Smooth muscle cell (in vitro differentiated cells): ENCODE measurements around the gene PSIP1. TPM values are rescaled to one million over a fixed set of nuclear protein-coding genes. Genes with fewer than 3 reads are reported as not detected.
A peak's percentile ranks its signal among the peaks of the same experiment; 100 is the strongest.

Experiments used
- DNase-seq: peaks from one replicate; lab custom pipeline; 2025; ENCODE audit not compliant: unreplicated experiment; lab: John Stamatoyannopoulos, UW
- H2AFZ ChIP-seq: fragments of 200-600 bp; sonication (generic); 2 replicates; pipeline ENCODE4 v1.6.0; 2016; ENCODE audit warnings: antibody characterized with exemption, low read depth, mild to moderate bottlenecking
- H3F3A ChIP-seq: fragments of 200-600 bp; sonication (generic); 2 replicates; pipeline ENCODE4 v1.6.0; 2017; ENCODE audit warnings: antibody characterized with exemption, low read depth
- H3K27ac ChIP-seq: fragments of 200-600 bp; sonication (generic); 2 replicates; pipeline ENCODE4 v1.5.1; 2016; ENCODE audit warnings: low read depth, mild to moderate bottlenecking
- H3K27me3 ChIP-seq: fragments of 200-600 bp; sonication (generic); 2 replicates; pipeline ENCODE4 v1.6.1; 2016; ENCODE audit warnings: low read depth, mild to moderate bottlenecking
- H3K36me3 ChIP-seq: fragments of 200-600 bp; sonication (generic); 2 replicates; pipeline ENCODE4 v1.5.1; 2016; ENCODE audit warnings: low read depth
- H3K4me1 ChIP-seq: fragments of 200-600 bp; sonication (generic); 2 replicates; pipeline ENCODE4 v1.5.1; 2016; ENCODE audit warnings: low read depth
- H3K4me2 ChIP-seq: fragments of 200-600 bp; sonication (generic); 2 replicates; pipeline ENCODE4 v1.6.0; 2016; ENCODE audit warnings: mild to moderate bottlenecking
- H3K4me3 ChIP-seq: fragments of 200-600 bp; sonication (generic); 2 replicates; pipeline ENCODE4 v1.5.1; 2016; ENCODE audit warnings: mild to moderate bottlenecking
- H3K79me2 ChIP-seq: fragments of 200-600 bp; sonication (generic); 2 replicates; pipeline ENCODE4 v1.6.0; 2016; ENCODE audit warnings: low read depth, mild to moderate bottlenecking
- H3K9ac ChIP-seq: fragments of 200-600 bp; sonication (generic); 2 replicates; pipeline ENCODE4 v1.6.0; 2016; ENCODE audit warnings: low read depth
- H3K9me3 ChIP-seq: fragments of 200-600 bp; sonication (generic); replicated peaks from 2 replicates; pipeline ENCODE4 v1.5.1; 2016; ENCODE audit warnings: low read depth
- H4K20me1 ChIP-seq: fragments of 200-600 bp; sonication (generic); 2 replicates; pipeline ENCODE4 v1.6.0; 2016; ENCODE audit warnings: low read depth
- whole genome bisulfite sequencing: methylation state at CpG from one replicate; pipeline ENCODE4 v1.1.7; 2016; ENCODE audit warnings: low lambda C conversion rate; 5-methylcytosine and 5-hydroxymethylcytosine counted together
- polyA plus RNA-seq: library from polyadenylated mRNA; unstranded; fragments of >200 nt; fragmentation: Nextera tagmentation; extraction: Ambion mirVana; gene quantifications from 2 replicates; pipeline ENCODE4 v1.2.1, GENCODE V29; 2016
- total RNA-seq: library from RNA; depleted of rRNA; stranded (reverse); fragments of >200 nt; gene quantifications from 2 replicates; pipeline ENCODE4 v1.2.3, GENCODE V29; 2014
- TF ChIP-seq, protein P1 (sequence below): fragments of 200-600 bp; sonication (generic); IDR thresholded peaks from 2 replicates; pipeline ENCODE4 v1.5.1; 2017; ENCODE audit warnings: borderline replicate concordance, mild to moderate bottlenecking, antibody characterized with exemption; ENCODE audit not compliant: insufficient read depth, poor library complexity, severe bottlenecking

PSIP1 gene
- total and polyA plus RNA-seq, 2 experiments from 2014 or later = 25.1 to 31.9 TPM

DNA sequence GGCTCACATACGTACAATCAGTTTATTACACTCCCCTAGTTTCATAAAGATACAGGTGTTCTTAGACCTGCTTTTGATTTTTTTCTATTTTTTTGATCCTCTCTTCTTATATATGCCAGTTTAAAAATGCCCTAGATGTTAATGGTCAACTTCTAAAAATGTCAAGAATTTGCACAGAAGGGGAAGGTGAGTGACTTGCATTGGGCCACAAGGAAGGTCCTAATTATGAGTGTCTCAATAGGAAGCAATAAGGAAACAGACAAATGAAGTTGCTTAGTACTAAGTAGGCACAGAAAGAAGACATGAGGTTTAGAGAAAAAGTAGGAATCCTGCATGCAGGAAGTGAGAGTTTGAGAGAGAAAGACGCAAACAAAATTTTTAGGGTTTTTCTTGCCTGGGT is 38.8 kb upstream of the PSIP1 start:
- H3K79me2 ChIP-seq = no peaks in the 10 kb centered on the region
- no peaks in the 10 kb centered on the region for H3K9me3 ChIP-seq
- H4K20me1 ChIP-seq = no peaks in the 10 kb centered on the region
- H3K4me1 ChIP-seq = peaks cover 11% of the 10 kb centered on the region
- H3K4me2 ChIP-seq = no peak overlapping the region
- no peak overlapping the region for H3K4me3 ChIP-seq
- no peak overlapping the region for H3K27ac ChIP-seq
- no peak for DNase-seq
- H3K9ac ChIP-seq = no peak overlapping the region
- H3F3A ChIP-seq = no peaks in the 10 kb centered on the region
- 94% methylated on average over 2 of the region's 2 CpGs for WGBS
- TF ChIP-seq, protein P1, sequence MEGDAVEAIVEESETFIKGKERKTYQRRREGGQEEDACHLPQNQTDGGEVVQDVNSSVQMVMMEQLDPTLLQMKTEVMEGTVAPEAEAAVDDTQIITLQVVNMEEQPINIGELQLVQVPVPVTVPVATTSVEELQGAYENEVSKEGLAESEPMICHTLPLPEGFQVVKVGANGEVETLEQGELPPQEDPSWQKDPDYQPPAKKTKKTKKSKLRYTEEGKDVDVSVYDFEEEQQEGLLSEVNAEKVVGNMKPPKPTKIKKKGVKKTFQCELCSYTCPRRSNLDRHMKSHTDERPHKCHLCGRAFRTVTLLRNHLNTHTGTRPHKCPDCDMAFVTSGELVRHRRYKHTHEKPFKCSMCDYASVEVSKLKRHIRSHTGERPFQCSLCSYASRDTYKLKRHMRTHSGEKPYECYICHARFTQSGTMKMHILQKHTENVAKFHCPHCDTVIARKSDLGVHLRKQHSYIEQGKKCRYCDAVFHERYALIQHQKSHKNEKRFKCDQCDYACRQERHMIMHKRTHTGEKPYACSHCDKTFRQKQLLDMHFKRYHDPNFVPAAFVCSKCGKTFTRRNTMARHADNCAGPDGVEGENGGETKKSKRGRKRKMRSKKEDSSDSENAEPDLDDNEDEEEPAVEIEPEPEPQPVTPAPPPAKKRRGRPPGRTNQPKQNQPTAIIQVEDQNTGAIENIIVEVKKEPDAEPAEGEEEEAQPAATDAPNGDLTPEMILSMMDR = no peak
- H3K36me3 ChIP-seq = no peaks in the 10 kb centered on the region
- no peak overlapping the region for H2AFZ ChIP-seq
- H3K27me3 ChIP-seq = no peaks in the 10 kb centered on the region

DNA sequence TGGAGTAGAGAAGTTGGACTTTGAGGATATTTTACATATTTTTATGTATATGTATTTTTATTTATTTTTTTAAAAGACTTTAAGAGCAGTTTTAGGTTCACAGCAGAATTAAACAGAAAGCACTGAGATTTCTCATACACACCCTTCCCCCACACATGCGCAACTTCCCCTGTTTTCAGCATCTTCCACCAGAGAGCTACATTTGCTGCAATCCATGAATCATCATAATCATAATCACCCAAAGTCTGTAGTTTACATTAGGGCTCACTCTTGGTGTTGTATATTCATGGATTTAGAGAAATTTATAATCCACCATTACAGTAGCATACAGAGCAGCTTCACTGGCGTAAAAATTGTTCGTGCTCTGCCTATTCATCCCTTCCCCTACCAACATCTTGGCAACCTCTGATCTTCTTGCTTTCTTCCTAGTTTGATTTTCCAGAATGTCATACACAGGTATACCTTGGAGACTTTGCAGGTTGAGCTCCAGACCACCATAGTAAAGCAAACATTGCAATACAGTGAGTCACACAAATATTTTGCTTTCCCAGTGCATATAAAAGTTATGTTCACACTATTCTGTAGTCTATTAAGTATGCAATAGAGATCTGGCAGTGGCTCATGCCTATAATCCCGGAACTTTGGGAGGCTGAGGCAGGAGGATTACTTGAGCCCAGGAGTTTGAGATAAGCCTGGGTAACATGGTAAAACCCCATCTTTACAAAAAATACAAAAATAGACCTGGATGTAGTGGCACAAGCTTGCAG is 32.5 kb upstream of the PSIP1 start:
- no peak overlapping the region for H3K27ac ChIP-seq
- H3K36me3 ChIP-seq = no peaks in the 10 kb centered on the region
- no peaks in the 10 kb centered on the region for H4K20me1 ChIP-seq
- no peaks in the 10 kb centered on the region for H3K4me1 ChIP-seq
- H3K9me3 ChIP-seq = no peaks in the 10 kb centered on the region
- no peak overlapping the region for H2AFZ ChIP-seq
- H3F3A ChIP-seq = no peaks in the 10 kb centered on the region
- H3K4me2 ChIP-seq = peak overlapping the region; percentile 10
- H3K27me3 ChIP-seq = no peaks in the 10 kb centered on the region
- TF ChIP-seq, protein P1 = no peak
- 69% methylated on average over 4 of the region's 4 CpGs for WGBS
- H3K9ac ChIP-seq = no peak overlapping the region
- H3K79me2 ChIP-seq = no peaks in the 10 kb centered on the region
- DNase-seq = no peak
- H3K4me3 ChIP-seq = no peak overlapping the region

DNA sequence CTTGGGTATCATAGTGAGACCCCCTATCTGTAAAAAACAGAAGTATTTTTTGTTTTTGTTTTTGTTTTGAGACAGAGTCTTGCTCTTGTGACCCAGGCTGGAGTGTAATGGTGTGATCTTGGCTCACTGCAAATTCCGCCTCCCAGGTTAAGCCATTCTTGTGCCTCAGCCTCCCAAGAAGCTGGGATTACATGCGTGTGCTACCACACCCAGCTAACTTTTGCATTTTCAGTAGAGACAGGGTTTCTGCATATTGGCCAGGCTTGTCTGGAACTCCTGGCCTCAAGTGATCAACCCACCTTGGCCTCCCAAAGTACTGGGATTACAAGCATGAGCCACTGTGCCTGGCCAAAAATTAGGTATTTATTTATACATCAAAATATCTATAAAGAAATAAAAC is 31.9 kb upstream of the PSIP1 start:
- Histone ChIP-seq H3K4me2 (peak overlapping the region; percentile 10), H3K4me1 (no peaks in the 10 kb centered on the region), H3K9me3 (no peaks in the 10 kb centered on the region), H2AFZ (no peak overlapping the region), H3K36me3 (no peaks in the 10 kb centered on the region), H3K27me3 (no peaks in the 10 kb centered on the region), H3K27ac (no peak overlapping the region), H3K4me3 (no peak overlapping the region), H3K79me2 (no peaks in the 10 kb centered on the region), H3K9ac (no peak overlapping the region), H4K20me1 (no peaks in the 10 kb centered on the region), H3F3A (no peaks in the 10 kb centered on the region)
- TF ChIP-seq, protein P1 = no peak
- DNase-seq = no peak
- WGBS = 97% methylated on average over 2 of the region's 2 CpGs

DNA sequence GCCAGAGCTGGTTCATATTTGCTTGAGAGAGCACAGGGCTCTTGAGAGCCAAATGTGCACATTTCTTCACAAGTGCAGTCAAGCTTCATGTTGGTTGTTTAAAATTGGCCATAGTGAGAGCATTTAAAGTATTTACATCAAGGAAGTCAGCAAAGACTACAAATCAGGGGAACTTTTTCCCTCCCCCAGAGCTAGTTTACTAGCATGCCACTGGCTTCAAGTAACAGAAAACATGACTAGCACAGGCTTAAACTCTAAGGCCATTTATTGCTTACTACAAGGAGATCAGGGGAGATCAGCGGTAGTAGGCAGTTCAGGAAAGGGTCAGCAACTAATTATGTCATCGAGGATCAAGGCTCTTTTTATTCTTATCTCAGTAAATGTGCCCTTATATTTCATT is 31.1 kb upstream of the PSIP1 start:
- Histone ChIP-seq H3K27me3 (no peaks in the 10 kb centered on the region), H3K36me3 (no peaks in the 10 kb centered on the region), H3K4me1 (no peaks in the 10 kb centered on the region), H2AFZ (no peak overlapping the region), H4K20me1 (no peaks in the 10 kb centered on the region), H3K4me3 (no peak overlapping the region), H3K9me3 (no peaks in the 10 kb centered on the region), H3K27ac (no peak overlapping the region), H3K79me2 (no peaks in the 10 kb centered on the region), H3K4me2 (no peak overlapping the region), H3F3A (no peaks in the 10 kb centered on the region), H3K9ac (no peak overlapping the region)
- DNase-seq = no peak
- TF ChIP-seq, protein P1 = no peak
- WGBS = 21% methylated on average over 2 of the region's 2 CpGs
